Activated CD4-positive, alpha-beta T cell treated with anti-CD3 and anti-CD28 coated beads, Interleukin-2, amount 50 U/mL, for 16 hours (primary cell): ENCODE measurements around the gene PCSK1.
"Not testable (repeated sequence)": the region's sequence is repeated elsewhere in the genome, so short reads cannot be mapped to it uniquely, and the experiment has no call there.

Experiments used
- DNase-seq: peaks from one replicate; pipeline ENCODE4 v3.0.0-alpha.2; 2020

The PCSK1 gene

GRCh38 chr5:96367337-96367736 lies 65.7 kb downstream of the PCSK1 start:
- not testable (repeated sequence) for DNase-seq

GRCh38 chr5:96354237-96354636 lies 78.8 kb downstream of the PCSK1 start:
- no peak for DNase-seq

- no peak for DNase-seq
Measured at GRCh38 chr5:96353220-96353619, 79.8 kb downstream of the PCSK1 start.

- DNase-seq, result no peak
Measured at GRCh38 chr5:96350678-96351077, 82.4 kb downstream of the PCSK1 start.

GRCh38 chr5:96348536-96348935 lies 84.5 kb downstream of the PCSK1 start:
- no peak for DNase-seq

- DNase-seq, result no peak
Measured at GRCh38 chr5:96347502-96348292, 85.4 kb downstream of the PCSK1 start.

- DNase-seq, result peak; percentile 71
Measured at GRCh38 chr5:96344678-96345577, 88.1 kb downstream of the PCSK1 start.

- no peak for DNase-seq
Measured at GRCh38 chr5:96343094-96343493, 90.0 kb downstream of the PCSK1 start.

GRCh38 chr5:96342581-96342980 lies 90.5 kb downstream of the PCSK1 start:
- no peak for DNase-seq
